Neuronal stem cell (in vitro differentiated cells): ENCODE measurements around the gene RPS21.
A peak's percentile ranks its signal among the peaks of the same experiment; 100 is the strongest.

ENCODE experiments used
- DNase-seq: peaks from one replicate; pipeline ENCODE4 v3.0.0-alpha.2; 2013; ENCODE audit warnings: low spot score
- H2AFZ ChIP-seq: one replicate; pipeline ENCODE4 v1.6.1; 2013; ENCODE audit warnings: mild to moderate bottlenecking, low read length, inconsistent platforms
- H2AK5ac ChIP-seq: 2 replicates; pipeline ENCODE4 v1.6.1; 2013; ENCODE audit warnings: low read depth, mild to moderate bottlenecking, inconsistent platforms, low read length, moderate library complexity, mixed read lengths
- H2BK120ac ChIP-seq: 2 replicates; pipeline ENCODE4 v1.6.1; 2013; ENCODE audit warnings: low read depth, mild to moderate bottlenecking, inconsistent platforms, low read length, moderate library complexity, mixed read lengths
- H2BK12ac ChIP-seq: one replicate; pipeline ENCODE4 v1.6.1; 2013; ENCODE audit warnings: low read length, inconsistent platforms
- H2BK15ac ChIP-seq: 2 replicates; pipeline ENCODE4 v1.6.1; 2013; ENCODE audit warnings: mild to moderate bottlenecking, low read length, inconsistent platforms, mixed read lengths
- H2BK5ac ChIP-seq: one replicate; pipeline ENCODE4 v1.6.1; 2013; ENCODE audit warnings: inconsistent platforms, mild to moderate bottlenecking, low read length, moderate library complexity
- H3K14ac ChIP-seq: one replicate; pipeline ENCODE4 v1.6.1; 2013; ENCODE audit warnings: low read length, inconsistent platforms
- H3K18ac ChIP-seq: 2 replicates; pipeline ENCODE4 v1.6.1; 2013; ENCODE audit warnings: low read length, inconsistent platforms
- H3K23ac ChIP-seq: 2 replicates; pipeline ENCODE4 v1.6.1; 2013; ENCODE audit warnings: low read depth, mild to moderate bottlenecking, mixed read lengths, low read length, inconsistent platforms; ENCODE audit not compliant: poor library complexity
- H3K27ac ChIP-seq: replicated peaks from 3 replicates; pipeline ENCODE4 v1.5.1; 2013; ENCODE audit warnings: low read length, inconsistent platforms
- H3K27me3 ChIP-seq, 3 experiments: 2 replicates each; pipeline ENCODE4 v1.6.1; 2013; ENCODE audit warnings: low read length in 3 of 3, mild to moderate bottlenecking in 2 of 3, inconsistent platforms in 1 of 3, low read depth in 1 of 3, mixed read lengths in 1 of 3, moderate library complexity in 1 of 3; ENCODE audit not compliant: control insufficient read depth in 3 of 3, insufficient read depth in 3 of 3
- H3K36me3 ChIP-seq, 2 donors: replicated peaks in 1 of 2; 2 replicates each; pipeline ENCODE4 v1.6.1; 2013; ENCODE audit warnings: low read length in 2 of 2; ENCODE audit not compliant: control insufficient read depth in 2 of 2, insufficient read depth in 2 of 2
- H3K4ac ChIP-seq: 2 replicates; pipeline ENCODE4 v1.6.1; 2013; ENCODE audit warnings: inconsistent platforms, mild to moderate bottlenecking, low read length, moderate library complexity
- H3K4me1 ChIP-seq, 2 donors: 1 replicate in 1 of 2; 2 replicates in 1 of 2; pipeline ENCODE4 v1.6.1; 2013; ENCODE audit warnings: low read length in 2 of 2, low read depth in 1 of 2; ENCODE audit not compliant: control insufficient read depth in 2 of 2, insufficient read depth in 1 of 2
- H3K4me2 ChIP-seq: one replicate; pipeline ENCODE4 v1.6.1; 2013; ENCODE audit warnings: mild to moderate bottlenecking, low read length, inconsistent platforms; ENCODE audit not compliant: insufficient read depth, poor library complexity, severe bottlenecking
- H3K4me3 ChIP-seq, 2 donors: 2 replicates each; pipeline ENCODE4 v1.5.1; 2013; ENCODE audit warnings: low read length in 2 of 2, mild to moderate bottlenecking in 2 of 2, inconsistent platforms in 1 of 2, moderate library complexity in 1 of 2
- H3K79me1 ChIP-seq: one replicate; pipeline ENCODE4 v1.6.1; 2013; ENCODE audit warnings: low read depth, mild to moderate bottlenecking, inconsistent platforms, low read length, moderate library complexity
- H3K9ac ChIP-seq: one replicate; pipeline ENCODE4 v1.6.1; 2013; ENCODE audit warnings: mild to moderate bottlenecking, low read depth, low read length, inconsistent platforms; ENCODE audit not compliant: poor library complexity
- H3K9me3 ChIP-seq, 2 donors: replicated peaks in 1 of 2; 2 replicates each; pipeline versions ENCODE3 to v1.6.1; 2013; ENCODE audit warnings: low read length in 2 of 2, mild to moderate bottlenecking in 2 of 2, inconsistent platforms in 1 of 2, low read depth in 1 of 2, mixed read lengths in 1 of 2, moderate library complexity in 1 of 2; ENCODE audit not compliant: control insufficient read depth in 2 of 2, insufficient read depth in 1 of 2
- H4K8ac ChIP-seq: one replicate; pipeline ENCODE4 v1.6.1; 2013; ENCODE audit warnings: low read depth, mild to moderate bottlenecking, inconsistent platforms, low read length, moderate library complexity
- H4K91ac ChIP-seq: one replicate; pipeline ENCODE4 v1.6.1; 2013; ENCODE audit warnings: low read length, low read depth, mild to moderate bottlenecking, inconsistent platforms; ENCODE audit not compliant: poor library complexity
- WGBS, 2 donors: extraction: QIAGEN DNeasy Blood & Tissue Kit; methylation state at CpG; one replicate each; pipeline ENCODE4 v1.1.7; 2013; ENCODE audit warnings: missing lambda C conversion rate in 2 of 2, mixed read lengths in 1 of 2; ENCODE audit not compliant: insufficient read length in 2 of 2, insufficient replicate concordance in 1 of 2; ENCODE audit errors: extremely low coverage in 2 of 2; 5-methylcytosine and 5-hydroxymethylcytosine counted together

The RPS21 gene

DNA sequence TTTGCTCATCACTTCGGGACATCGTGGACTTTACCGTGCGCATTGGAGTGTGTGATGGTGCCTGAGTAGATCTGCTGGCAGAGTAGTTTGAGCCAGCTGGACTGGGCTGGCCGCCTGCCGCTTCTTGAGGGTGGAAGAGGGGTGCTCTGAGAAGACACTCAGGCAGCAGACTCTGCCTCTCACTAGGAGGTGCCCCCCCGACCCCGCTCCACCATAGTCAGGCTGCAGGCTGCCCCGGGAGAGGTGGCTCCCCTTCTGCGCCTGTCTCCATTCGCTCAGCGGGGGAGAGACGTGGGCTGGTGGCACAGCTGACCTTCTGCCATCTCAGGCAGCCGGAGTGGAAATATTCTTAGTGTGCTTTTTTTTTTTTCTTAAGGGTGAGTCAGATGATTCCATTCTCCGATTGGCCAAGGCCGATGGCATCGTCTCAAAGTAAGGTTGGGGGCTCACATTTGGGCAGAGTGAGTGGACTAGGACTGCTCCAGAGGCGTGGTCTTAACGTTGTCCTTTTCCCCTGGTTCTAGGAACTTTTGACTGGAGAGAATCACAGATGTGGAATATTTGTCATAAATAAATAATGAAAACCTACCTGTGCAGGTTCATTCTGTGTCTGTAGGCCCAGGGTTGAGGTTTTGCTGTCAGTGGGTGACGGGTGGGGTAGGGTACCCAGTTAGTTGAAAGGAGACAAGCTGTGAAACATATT is 1.2 kb downstream of the RPS21 start:
- Histone ChIP-seq H2AK5ac (no peak overlapping the region), H3K18ac (no peak overlapping the region), H3K4me2 (peak overlapping the region; percentile 87), H3K79me1 (peaks cover 28% of the 10 kb centered on the region), H3K4me3 (peak overlapping the region; percentile 95 to 99), H2AFZ (no peak overlapping the region), H2BK12ac (no peak overlapping the region), H4K8ac (no peak overlapping the region), H3K9ac (no peak overlapping the region), H2BK15ac (no peak overlapping the region), H4K91ac (no peak overlapping the region), H3K4me1 (peaks cover 7 to 11% of the 10 kb centered on the region in 2 donors), H3K27ac (no peak overlapping the region), H3K36me3 (peaks cover 40 to 65% of the 10 kb centered on the region in 2 donors), H2BK5ac (no peak overlapping the region), H3K27me3 (no peaks in the 10 kb centered on the region), H3K4ac (no peak overlapping the region), H3K9me3 (no peaks in the 10 kb centered on the region), H2BK120ac (no peak overlapping the region), H3K23ac (no peak overlapping the region), H3K14ac (no peak overlapping the region)
- WGBS, 2 donors = no CpG with 5 or more reads among the region's 20 CpGs
- no peak for DNase-seq

- no peak overlapping the region for H2BK5ac ChIP-seq
- H3K4me1 ChIP-seq = peaks cover 7 to 11% of the 10 kb centered on the region in 2 donors
- no peak overlapping the region for H3K27ac ChIP-seq
- peaks cover 49 to 71% of the 10 kb centered on the region in 2 donors for H3K36me3 ChIP-seq
- H2AK5ac ChIP-seq = no peak overlapping the region
- no peaks in the 10 kb centered on the region for H3K9me3 ChIP-seq
- H3K23ac ChIP-seq = no peak overlapping the region
- no peak overlapping the region for H2BK15ac ChIP-seq
- H2BK12ac ChIP-seq = no peak overlapping the region
- peak overlapping the region in 1 of 2 donors; percentile 9 for H3K4me3 ChIP-seq
- no peak overlapping the region for H2AFZ ChIP-seq
- peaks cover 27% of the 10 kb centered on the region for H3K79me1 ChIP-seq
- H3K9ac ChIP-seq = no peak overlapping the region
- H4K8ac ChIP-seq = peak overlapping the region; percentile 76
- no peaks in the 10 kb centered on the region for H3K27me3 ChIP-seq
- no peak overlapping the region for H2BK120ac ChIP-seq
- WGBS, 2 donors = no CpG with 5 or more reads among the region's 11 CpGs
- H3K4ac ChIP-seq = no peak overlapping the region
- H3K18ac ChIP-seq = no peak overlapping the region
- no peak for DNase-seq
- no peak overlapping the region for H4K91ac ChIP-seq
- H3K14ac ChIP-seq = no peak overlapping the region
- no peak overlapping the region for H3K4me2 ChIP-seq
Measured at GRCh38 chr20:62388839-62389600, 2.1 kb downstream of the RPS21 start.

DNA sequence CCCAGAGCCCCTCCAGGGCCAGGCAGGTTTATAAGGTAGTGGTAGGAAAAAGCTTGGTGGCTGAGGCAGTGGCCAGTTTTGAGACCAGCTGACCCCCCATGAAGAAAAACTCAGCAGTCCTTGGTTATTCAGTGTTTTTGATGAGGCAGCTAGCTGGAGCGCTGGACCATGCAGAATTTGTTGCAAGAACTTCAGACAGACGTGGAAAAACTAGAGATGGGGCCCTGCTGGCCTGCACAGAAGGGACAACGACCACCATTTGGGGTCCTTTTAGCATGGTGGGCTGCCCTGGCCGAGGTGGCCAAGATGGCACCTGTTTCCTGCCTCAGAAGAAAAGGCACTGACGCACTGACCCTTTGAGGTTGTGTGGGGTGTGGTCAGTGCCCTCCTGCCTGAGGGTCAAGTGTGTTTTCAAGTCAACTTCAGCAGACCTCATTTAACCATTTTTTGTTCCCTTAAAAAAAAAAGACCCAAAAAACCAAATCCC is 2.7 kb downstream of the RPS21 start:
- DNase-seq = no peak
- Histone ChIP-seq H4K8ac (no peak overlapping the region), H3K79me1 (peaks cover 27% of the 10 kb centered on the region)

More for the DNA sequence above, 2.7 kb downstream of the RPS21 start:
- Histone ChIP-seq H4K91ac (no peak overlapping the region), H3K4me1 (peaks cover 7 to 11% of the 10 kb centered on the region in 2 donors), H3K27me3 (no peaks in the 10 kb centered on the region), H3K4me3 (peak overlapping the region in 1 of 2 donors; percentile 42), H2AFZ (no peak overlapping the region), H2BK5ac (no peak overlapping the region), H3K9ac (no peak overlapping the region), H3K9me3 (no peaks in the 10 kb centered on the region), H2BK120ac (no peak overlapping the region), H3K4ac (no peak overlapping the region), H3K23ac (no peak overlapping the region), H3K14ac (no peak overlapping the region), H3K36me3 (peaks cover 54 to 73% of the 10 kb centered on the region in 2 donors), H2BK15ac (no peak overlapping the region), H3K4me2 (no peak overlapping the region), H3K18ac (no peak overlapping the region), H2BK12ac (no peak overlapping the region), H2AK5ac (no peak overlapping the region), H3K27ac (no peak overlapping the region)
- no CpG with 5 or more reads among the region's 5 CpGs for WGBS, 2 donors
